CD4-positive, alpha-beta T cell treated with Interleukin-15 for 4 hours (primary cell): ENCODE data around the gene ZG16.
"Not testable (repeated sequence)": the region's sequence is repeated elsewhere in the genome, so short reads cannot be mapped to it uniquely, and the experiment has no call there.

ENCODE experiments used
- DNase-seq: peaks from one replicate; pipeline ENCODE4 v3.0.0-alpha.2; 2020; ENCODE audit warnings: low spot score

ZG16 gene

GRCh38 chr16:29777576-29778350 lies at the start of gene ZG16:
ZG16 (plus strand) TSS chr16:29778256; CDS start chr16:29779267, 1,011 bp downstream.
- no peak for DNase-seq

- no peak for DNase-seq
These were observed 48.9 kb upstream of the ZG16 start for GRCh38 chr16:29729116-29729521.

- DNase-seq: no peak
These were observed 47.4 kb upstream of the ZG16 start for GRCh38 chr16:29730649-29731048.

- peak; percentile 18 for DNase-seq
These were observed 46.1 kb upstream of the ZG16 start for GRCh38 chr16:29731768-29732601.

GRCh38 chr16:29734786-29735185 lies 43.3 kb upstream of the ZG16 start:
- no peak for DNase-seq

GRCh38 chr16:29736112-29736511 lies 41.9 kb upstream of the ZG16 start:
- no peak for DNase-seq

GRCh38 chr16:29736764-29737163 lies 41.3 kb upstream of the ZG16 start:
- no peak for DNase-seq

- no peak for DNase-seq
These were observed 40.3 kb upstream of the ZG16 start for GRCh38 chr16:29737713-29738112.

GRCh38 chr16:29738514-29738913 lies 39.5 kb upstream of the ZG16 start:
- DNase-seq: peak; percentile 79

GRCh38 chr16:29739927-29740629 lies 38.0 kb upstream of the ZG16 start:
- DNase-seq: not testable (repeated sequence)

- not testable (repeated sequence) for DNase-seq
These were observed 37.4 kb upstream of the ZG16 start for GRCh38 chr16:29740630-29741015.

- DNase-seq: no peak
These were observed 35.3 kb upstream of the ZG16 start for GRCh38 chr16:29742683-29743275.

- no peak for DNase-seq
These were observed 34.6 kb upstream of the ZG16 start for GRCh38 chr16:29743475-29743826.

GRCh38 chr16:29743827-29744531 lies 34.1 kb upstream of the ZG16 start:
- DNase-seq: peak; percentile 56

GRCh38 chr16:29744541-29745101 lies 33.4 kb upstream of the ZG16 start:
- DNase-seq: peak; percentile 21

- DNase-seq: peak; percentile 64
These were observed 32.8 kb upstream of the ZG16 start for GRCh38 chr16:29745121-29745852.

GRCh38 chr16:29745853-29746345 lies 32.2 kb upstream of the ZG16 start, which contains the start of gene C16orf54:
C16orf54 (minus strand) TSS chr16:29745990; CDS start chr16:29744951, 1,039 bp downstream.
- DNase-seq: peak; percentile 97

- not testable (repeated sequence) for DNase-seq
These were observed 31.5 kb upstream of the ZG16 start for GRCh38 chr16:29746518-29746917.

- no peak for DNase-seq
These were observed 29.9 kb upstream of the ZG16 start for GRCh38 chr16:29747947-29748759.
